SK-N-SH treated with all-trans-retinoic acid at 6 μM for 48 hours (cell line): ENCODE results near the gene TPCN1.

Source experiments
- ATAC-seq: fragments of 200-7000 bp; cut with Tn5 transposase; 3 replicates; pipeline ENCODE4 v1.9.1; 2020; ENCODE audit warnings: mild to moderate bottlenecking, moderate library complexity
- ARNTL ChIP-seq: fragments of 450-650 bp; formaldehyde crosslinking; IDR thresholded peaks from 2 replicates; pipeline ENCODE4 v1.5.0; 2020; ENCODE audit warnings: low read depth, mild to moderate bottlenecking, moderate library complexity, borderline replicate concordance
- BACH2 ChIP-seq: fragments of 250-450 bp; sonication (Bioruptor Pico); IDR thresholded peaks from 2 replicates; pipeline ENCODE4 v1.9.0; 2021; ENCODE audit warnings: mild to moderate bottlenecking, borderline replicate concordance
- CREB5 ChIP-seq: fragments of 250-450 bp; sonication (Bioruptor Pico); IDR thresholded peaks from 2 replicates; pipeline ENCODE4 v1.5.1; 2020; ENCODE audit warnings: low read depth, mild to moderate bottlenecking, moderate library complexity
- CSDC2 ChIP-seq: fragments of 250-450 bp; sonication (Bioruptor Pico); IDR thresholded peaks from 2 replicates; pipeline ENCODE4 v1.5.0; 2020; ENCODE audit warnings: mild to moderate bottlenecking, moderate library complexity
- CSRNP3 ChIP-seq: fragments of 250-450 bp; sonication (Bioruptor Pico); IDR thresholded peaks from 2 replicates; pipeline ENCODE4 v1.5.1; 2021; ENCODE audit warnings: mild to moderate bottlenecking, moderate library complexity
- ESRRG ChIP-seq: fragments of 250-450 bp; sonication (Bioruptor Pico); IDR thresholded peaks from 2 replicates; pipeline ENCODE4 v1.6.1; 2021; ENCODE audit warnings: mild to moderate bottlenecking
- GLIS3 ChIP-seq: fragments of 250-450 bp; sonication (Bioruptor Pico); IDR thresholded peaks from 2 replicates; pipeline ENCODE4 v1.5.0; 2020; ENCODE audit warnings: mild to moderate bottlenecking, moderate library complexity
- ISL1 ChIP-seq: fragments of 250-450 bp; sonication (Bioruptor Pico); IDR thresholded peaks from 2 replicates; pipeline ENCODE4 v2.1.2; 2022; ENCODE audit warnings: mild to moderate bottlenecking, moderate library complexity
- OSR1 ChIP-seq: fragments of 250-450 bp; sonication (Bioruptor Pico); IDR thresholded peaks from 2 replicates; pipeline ENCODE4 v1.8.0; 2022; ENCODE audit warnings: moderate library complexity, mild to moderate bottlenecking, inconsistent platforms
- RARB ChIP-seq: fragments of 250-450 bp; sonication (Bioruptor Pico); IDR thresholded peaks from 2 replicates; pipeline ENCODE4 v1.8.0; 2021; ENCODE audit warnings: mild to moderate bottlenecking, moderate library complexity
- SNAI2 ChIP-seq: fragments of 250-450 bp; sonication (Bioruptor Pico); IDR thresholded peaks from 2 replicates; pipeline ENCODE4 v1.5.0; 2020; ENCODE audit warnings: mild to moderate bottlenecking, moderate library complexity
- TCF4 ChIP-seq: fragments of 250-450 bp; sonication (Bioruptor Pico); IDR thresholded peaks from 2 replicates; pipeline ENCODE4 v1.8.0; 2021; ENCODE audit warnings: mild to moderate bottlenecking, moderate library complexity, borderline replicate concordance
- TOX ChIP-seq: fragments of 250-450 bp; sonication (Bioruptor Pico); IDR thresholded peaks from 2 replicates; pipeline ENCODE4 v1.8.0; 2021; ENCODE audit warnings: mild to moderate bottlenecking, moderate library complexity, borderline replicate concordance
- TSHZ2 ChIP-seq: fragments of 250-450 bp; sonication (Bioruptor Pico); IDR thresholded peaks from 2 replicates; pipeline ENCODE4 v1.5.0; 2020; ENCODE audit warnings: mild to moderate bottlenecking, moderate library complexity
- ZFP3 ChIP-seq: fragments of 250-450 bp; sonication (Bioruptor Pico); IDR thresholded peaks from 2 replicates; pipeline ENCODE4 v1.5.0; 2020; ENCODE audit warnings: mild to moderate bottlenecking, moderate library complexity
- ZFP30 ChIP-seq: fragments of 450-650 bp; formaldehyde crosslinking; IDR thresholded peaks from 2 replicates; pipeline ENCODE4 v1.5.0; 2022; ENCODE audit warnings: mild to moderate bottlenecking, moderate library complexity
- ZNF565 ChIP-seq: fragments of 450-650 bp; formaldehyde crosslinking; conservative IDR thresholded peaks from 2 replicates; pipeline ENCODE4 v1.5.0; 2020; ENCODE audit warnings: low read depth, mild to moderate bottlenecking, moderate library complexity
- ZNF70 ChIP-seq: fragments of 450-650 bp; formaldehyde crosslinking; IDR thresholded peaks from 2 replicates; pipeline ENCODE4 v1.5.0; 2020; ENCODE audit warnings: mild to moderate bottlenecking, moderate library complexity
- ZNF8 ChIP-seq: fragments of 450-650 bp; formaldehyde crosslinking; IDR thresholded peaks from 2 replicates; pipeline ENCODE4 v1.5.0; 2020; ENCODE audit warnings: mild to moderate bottlenecking, moderate library complexity
- TF ChIP-seq, protein P1 (sequence below): fragments of 250-450 bp; sonication (Bioruptor Pico); IDR thresholded peaks from 2 replicates; pipeline ENCODE4 v1.8.0; 2021; ENCODE audit warnings: low read depth, mild to moderate bottlenecking, moderate library complexity, borderline replicate concordance
- TF ChIP-seq, protein P2 (sequence below): fragments of 250-450 bp; sonication (Bioruptor Pico); IDR thresholded peaks from 2 replicates; pipeline ENCODE4 v1.8.0; 2020; ENCODE audit warnings: mild to moderate bottlenecking, moderate library complexity, borderline replicate concordance

The TPCN1 gene

DNA sequence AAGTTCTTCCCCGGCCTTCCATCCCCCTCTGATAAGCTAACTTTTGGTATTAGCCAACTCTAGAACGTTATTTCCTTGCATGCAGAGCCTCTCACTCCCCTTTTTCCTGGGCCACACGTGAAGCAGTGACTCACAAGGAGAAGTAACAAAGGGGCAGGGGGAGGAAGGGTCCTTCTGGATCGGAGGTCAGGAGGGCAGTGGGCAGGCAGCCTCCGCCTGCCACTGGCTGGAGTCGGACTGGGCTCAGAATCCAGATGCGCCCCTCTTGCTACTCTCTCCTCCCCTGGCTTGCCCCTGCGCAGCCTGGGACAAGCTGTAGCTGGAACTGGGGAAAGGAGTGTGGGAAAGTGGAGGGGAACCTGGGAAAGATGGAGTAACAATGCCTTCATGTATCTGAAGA, 55.0 kb downstream of the TPCN1 start:
- TF ChIP-seq ZNF70 (no peak), OSR1 (CRISPR knock-in tag) (no peak), ISL1 (CRISPR knock-in tag) (no peak), CREB5 (CRISPR knock-in tag) (no peak)
- TF ChIP-seq, protein P1, sequence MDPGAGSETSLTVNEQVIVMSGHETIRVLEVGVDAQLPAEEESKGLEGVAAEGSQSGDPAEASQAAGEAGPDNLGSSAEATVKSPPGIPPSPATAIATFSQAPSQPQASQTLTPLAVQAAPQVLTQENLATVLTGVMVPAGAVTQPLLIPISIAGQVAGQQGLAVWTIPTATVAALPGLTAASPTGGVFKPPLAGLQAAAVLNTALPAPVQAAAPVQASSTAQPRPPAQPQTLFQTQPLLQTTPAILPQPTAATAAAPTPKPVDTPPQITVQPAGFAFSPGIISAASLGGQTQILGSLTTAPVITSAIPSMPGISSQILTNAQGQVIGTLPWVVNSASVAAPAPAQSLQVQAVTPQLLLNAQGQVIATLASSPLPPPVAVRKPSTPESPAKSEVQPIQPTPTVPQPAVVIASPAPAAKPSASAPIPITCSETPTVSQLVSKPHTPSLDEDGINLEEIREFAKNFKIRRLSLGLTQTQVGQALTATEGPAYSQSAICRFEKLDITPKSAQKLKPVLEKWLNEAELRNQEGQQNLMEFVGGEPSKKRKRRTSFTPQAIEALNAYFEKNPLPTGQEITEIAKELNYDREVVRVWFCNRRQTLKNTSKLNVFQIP (CRISPR knock-in tag): no peak

DNA sequence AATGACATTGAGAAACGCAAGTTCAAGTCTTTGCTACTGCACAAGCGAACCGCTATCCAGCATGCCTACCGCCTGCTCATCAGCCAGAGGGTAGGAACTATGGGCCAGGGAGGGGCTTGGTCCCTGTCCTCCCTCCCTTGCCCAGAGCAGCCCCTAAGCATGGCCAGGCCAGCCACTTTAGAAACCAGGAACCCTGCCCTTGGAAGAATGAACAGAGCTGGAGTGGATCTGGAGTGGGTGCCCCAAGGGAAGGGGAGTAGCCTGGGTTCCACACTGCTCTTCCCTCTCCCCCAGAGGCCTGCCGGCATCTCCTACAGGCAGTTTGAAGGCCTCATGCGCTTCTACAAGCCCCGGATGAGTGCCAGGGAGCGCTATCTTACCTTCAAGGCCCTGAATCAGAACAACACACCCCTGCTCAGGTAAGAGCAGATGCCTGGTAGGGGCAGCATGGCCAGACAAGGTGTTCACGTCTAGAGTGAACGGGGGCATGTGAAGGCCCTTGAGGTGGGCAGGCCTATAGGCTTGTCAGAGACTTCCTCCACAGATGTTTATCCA, 55.8 kb downstream of the TPCN1 start:
- no peak for TF ChIP-seq ESRRG (CRISPR knock-in tag)
- no peak for TF ChIP-seq CSDC2 (CRISPR knock-in tag)
- no peak for TF ChIP-seq CSRNP3
- no peak for TF ChIP-seq GLIS3
- TF ChIP-seq ZFP30 (CRISPR knock-in tag): no peak
- TF ChIP-seq SNAI2: no peak

More for the DNA sequence above, 55.0 kb downstream of the TPCN1 start:
- no peak for ATAC-seq

GRCh38 chr12:113277511-113277910, 56.2 kb downstream of the TPCN1 start:
- no peak for ATAC-seq
- TF ChIP-seq TSHZ2 (CRISPR knock-in tag) (no peak), ARNTL (CRISPR knock-in tag) (no peak), CREB5 (CRISPR knock-in tag) (no peak), GLIS3 (no peak), RARB (CRISPR knock-in tag) (no peak), ZNF70 (no peak), ESRRG (CRISPR knock-in tag) (no peak), CSDC2 (CRISPR knock-in tag) (no peak)

More for the DNA sequence above, 55.8 kb downstream of the TPCN1 start:
- no peak for ATAC-seq

GRCh38 chr12:113278141-113278540, 56.9 kb downstream of the TPCN1 start:
- no peak for ATAC-seq
- TF ChIP-seq BACH2 (CRISPR knock-in tag) (no peak), CSDC2 (CRISPR knock-in tag) (no peak), SNAI2 (no peak), TSHZ2 (CRISPR knock-in tag) (no peak), ZFP30 (CRISPR knock-in tag) (no peak), ZNF8 (CRISPR knock-in tag) (no peak), GLIS3 (no peak), TCF4 (CRISPR knock-in tag) (no peak), ZNF565 (CRISPR knock-in tag) (no peak), ZFP3 (CRISPR knock-in tag) (no peak), TOX (CRISPR knock-in tag) (no peak), ZNF70 (no peak), RARB (CRISPR knock-in tag) (no peak)
- TF ChIP-seq, protein P2, sequence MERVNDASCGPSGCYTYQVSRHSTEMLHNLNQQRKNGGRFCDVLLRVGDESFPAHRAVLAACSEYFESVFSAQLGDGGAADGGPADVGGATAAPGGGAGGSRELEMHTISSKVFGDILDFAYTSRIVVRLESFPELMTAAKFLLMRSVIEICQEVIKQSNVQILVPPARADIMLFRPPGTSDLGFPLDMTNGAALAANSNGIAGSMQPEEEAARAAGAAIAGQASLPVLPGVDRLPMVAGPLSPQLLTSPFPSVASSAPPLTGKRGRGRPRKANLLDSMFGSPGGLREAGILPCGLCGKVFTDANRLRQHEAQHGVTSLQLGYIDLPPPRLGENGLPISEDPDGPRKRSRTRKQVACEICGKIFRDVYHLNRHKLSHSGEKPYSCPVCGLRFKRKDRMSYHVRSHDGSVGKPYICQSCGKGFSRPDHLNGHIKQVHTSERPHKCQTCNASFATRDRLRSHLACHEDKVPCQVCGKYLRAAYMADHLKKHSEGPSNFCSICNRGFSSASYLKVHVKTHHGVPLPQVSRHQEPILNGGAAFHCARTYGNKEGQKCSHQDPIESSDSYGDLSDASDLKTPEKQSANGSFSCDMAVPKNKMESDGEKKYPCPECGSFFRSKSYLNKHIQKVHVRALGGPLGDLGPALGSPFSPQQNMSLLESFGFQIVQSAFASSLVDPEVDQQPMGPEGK (CRISPR knock-in tag): no peak
